Stimulated activated CD4-positive, alpha-beta T cell treated with anti-CD3 and anti-CD28 coated beads, Interleukin-12 subunit alpha, Interleukin-12 subunit beta, amount 100 ng/mL, for 24 hours (primary cell): ENCODE measurements around the gene AVP.
"Not testable (repeated sequence)": the region's sequence is repeated elsewhere in the genome, so short reads cannot be mapped to it uniquely, and the experiment has no call there.

Experiments
- DNase-seq, 2 experiments: peaks; one replicate each; pipeline ENCODE4 v3.0.0-alpha.2; 2020; ENCODE audit warnings: low read depth in 2 of 2

The AVP gene

GRCh38 chr20:3084283-3084985 lies at the start of gene AVP:
Gene AVP (minus strand): TSS chr20:3084724. CDS start chr20:3084674, 50 bp downstream.
- no peak for DNase-seq

- no peak for DNase-seq
Observed at GRCh38 chr20:3134151-3134550, 49.6 kb upstream of the AVP start.

GRCh38 chr20:3133155-3133554 lies 48.6 kb upstream of the AVP start:
- no peak for DNase-seq

GRCh38 chr20:3130051-3130600 lies 45.6 kb upstream of the AVP start:
- no peak for DNase-seq

GRCh38 chr20:3129094-3129493 lies 44.6 kb upstream of the AVP start:
- DNase-seq, result no peak

- DNase-seq, result no peak
Observed at GRCh38 chr20:3128275-3128984, 43.9 kb upstream of the AVP start.

- no peak for DNase-seq
Observed at GRCh38 chr20:3126527-3126859, 42.0 kb upstream of the AVP start.

- DNase-seq, result not testable (repeated sequence)
Observed at GRCh38 chr20:3125776-3126526, 41.4 kb upstream of the AVP start.

- DNase-seq, result not testable (repeated sequence)
Observed at GRCh38 chr20:3124773-3125560, 40.4 kb upstream of the AVP start.

- not testable (repeated sequence) for DNase-seq
Observed at GRCh38 chr20:3124163-3124562, 39.6 kb upstream of the AVP start.

GRCh38 chr20:3123542-3123941 lies 39.0 kb upstream of the AVP start:
- no peak for DNase-seq

- no peak for DNase-seq
Observed at GRCh38 chr20:3121955-3122610, 37.6 kb upstream of the AVP start.

GRCh38 chr20:3121271-3121911 lies 36.9 kb upstream of the AVP start:
- DNase-seq, result no peak

- no peak for DNase-seq
Observed at GRCh38 chr20:3119044-3119443, 34.5 kb upstream of the AVP start.

GRCh38 chr20:3117839-3118379 lies 33.4 kb upstream of the AVP start:
- DNase-seq, result not testable (repeated sequence)

- no peak for DNase-seq
Observed at GRCh38 chr20:3116341-3116740, 31.8 kb upstream of the AVP start.

- no peak for DNase-seq
Observed at GRCh38 chr20:3115190-3116107, 30.9 kb upstream of the AVP start.

GRCh38 chr20:3111995-3112394 lies 27.5 kb upstream of the AVP start:
- no peak for DNase-seq

GRCh38 chr20:3111507-3111906 lies 27.0 kb upstream of the AVP start:
- no peak for DNase-seq
